GM18873 (cell line): ENCODE data around the gene FUS.
"Not testable (repeated sequence)": the region's sequence is repeated elsewhere in the genome, so short reads cannot be mapped to it uniquely, and the experiment has no call there.

Source experiments
- ATAC-seq: cut with Tn5 transposase; IDR thresholded peaks from one replicate; pipeline ENCODE4 v1.9.1; 2021; ENCODE audit warnings: mild to moderate bottlenecking, moderate library complexity, moderate number of reproducible peaks; ENCODE audit not compliant: unreplicated experiment, low FRiP score

Gene FUS

DNA sequence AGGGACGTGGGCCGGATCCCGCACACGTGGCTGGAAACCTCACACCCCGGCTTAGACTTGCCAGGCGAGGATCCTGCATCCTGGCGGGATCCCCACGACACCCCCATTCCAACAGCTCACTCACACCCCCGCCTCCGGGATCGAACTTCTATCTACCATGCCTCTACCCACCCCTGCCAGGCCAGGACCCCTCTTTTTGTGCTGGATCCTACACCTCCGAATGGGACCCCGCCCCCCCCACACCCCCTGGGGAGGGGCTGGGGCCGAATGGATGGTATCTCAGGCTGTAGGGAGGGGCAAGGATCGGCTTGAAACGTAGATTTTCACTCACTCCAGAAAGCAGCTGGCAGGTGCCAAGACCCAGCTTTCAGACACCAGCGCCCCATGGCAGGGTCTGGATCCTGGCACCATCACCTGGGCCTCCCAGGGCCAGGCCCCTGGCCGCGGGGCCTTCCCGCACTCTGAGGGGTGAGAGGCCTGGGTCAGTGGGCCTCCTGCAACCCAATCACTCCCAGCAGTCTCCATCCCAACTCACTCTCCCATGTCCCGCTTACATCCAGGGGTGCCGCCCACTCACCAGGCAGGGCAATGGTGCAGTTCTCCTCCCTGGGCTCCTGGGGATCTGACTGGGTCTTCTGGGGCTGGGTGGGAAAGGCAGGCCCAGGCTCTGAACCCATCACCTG is 36.8 kb upstream of the FUS start:
- ATAC-seq, result no peak

DNA sequence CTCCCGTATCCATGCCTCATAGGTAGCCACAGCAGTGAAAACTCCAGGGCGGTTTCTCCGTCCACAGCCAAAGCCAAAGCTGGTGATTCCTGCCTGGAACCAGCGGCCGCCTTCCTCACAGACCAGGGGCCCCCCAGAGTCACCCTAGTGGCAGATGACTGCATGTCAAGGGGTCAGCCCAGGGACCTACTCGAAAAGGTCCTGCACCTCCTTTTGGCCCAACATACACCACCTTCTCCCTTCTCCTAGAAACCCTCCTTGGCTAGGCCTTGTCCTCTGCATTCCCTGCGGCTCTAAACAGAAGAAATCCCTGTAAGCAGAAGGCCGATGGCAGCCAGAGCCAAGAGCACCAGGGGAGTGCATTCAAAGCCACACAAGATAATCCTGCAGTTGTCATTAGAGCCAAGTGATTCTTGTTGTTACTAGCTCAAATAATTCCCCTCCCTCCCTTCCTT is 36.2 kb upstream of the FUS start:
- ATAC-seq, result no peak

DNA sequence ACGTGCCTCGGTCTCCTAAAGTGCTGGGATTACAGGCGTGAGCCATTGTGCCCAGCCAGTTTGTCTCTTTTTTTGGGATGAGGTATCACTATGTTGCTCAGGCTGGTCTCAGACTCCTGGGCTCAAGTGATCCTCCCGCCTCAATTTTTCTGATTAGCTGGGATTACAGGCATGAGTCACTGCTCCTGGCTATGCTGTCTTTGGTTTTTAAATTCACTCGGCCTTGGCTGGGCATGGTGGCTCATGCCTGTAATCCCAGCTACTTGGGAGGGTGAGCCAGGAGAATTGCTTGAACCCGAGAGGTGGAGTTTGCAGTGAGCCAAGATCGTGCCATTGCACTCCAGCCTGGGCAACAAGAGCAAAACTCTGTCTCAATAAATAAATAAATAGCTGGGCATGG is 35.5 kb upstream of the FUS start:
- ATAC-seq, result not testable (repeated sequence)

DNA sequence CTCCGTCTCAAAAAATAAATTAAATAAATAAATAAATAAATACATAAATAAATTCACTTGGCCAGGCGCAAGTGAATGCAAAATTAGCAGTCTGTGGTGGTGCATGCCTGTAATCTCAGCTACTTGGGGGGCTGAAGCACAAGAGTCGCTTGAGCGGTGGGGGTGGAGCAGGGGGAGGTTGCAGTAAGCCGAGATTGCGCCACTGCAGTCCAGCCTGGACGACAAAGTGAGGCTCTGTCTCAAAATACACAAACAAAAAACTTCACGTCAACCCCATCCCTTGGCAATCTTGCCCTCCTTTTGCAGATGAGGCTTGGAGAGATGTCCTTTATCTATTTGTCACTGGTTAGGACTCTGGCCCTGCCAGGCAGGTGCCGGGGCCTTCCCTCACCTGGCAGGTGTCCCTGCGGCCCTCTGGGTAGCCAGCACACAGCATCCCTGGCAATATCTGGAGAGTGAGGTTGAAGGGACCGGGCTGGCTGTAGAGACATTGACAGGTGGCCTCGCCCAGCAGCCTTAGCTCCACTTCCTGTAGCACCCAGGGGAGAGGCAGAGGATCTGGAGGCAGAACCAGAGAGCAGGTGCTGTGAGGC is 34.4 kb upstream of the FUS start:
- ATAC-seq, result no peak

DNA sequence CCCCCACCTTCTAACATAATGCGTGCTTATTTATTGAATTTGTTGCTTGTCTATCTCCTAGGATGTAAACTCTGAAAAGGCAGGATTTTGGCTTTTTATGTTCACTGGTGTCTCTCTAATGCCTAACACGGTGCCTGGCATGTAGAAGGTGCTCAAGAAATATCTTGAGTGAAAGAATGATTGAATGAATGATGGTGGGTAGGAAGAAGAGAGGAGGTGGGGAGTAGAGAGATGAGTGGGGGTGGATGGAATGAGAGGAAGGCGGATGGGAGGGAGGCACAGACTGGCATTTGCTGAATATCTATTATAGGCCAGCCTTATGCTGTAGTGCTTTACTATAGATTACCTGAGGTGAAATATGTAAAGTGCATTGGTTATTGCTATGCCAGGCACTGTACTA is 32.4 kb upstream of the FUS start:
- ATAC-seq, result no peak

DNA sequence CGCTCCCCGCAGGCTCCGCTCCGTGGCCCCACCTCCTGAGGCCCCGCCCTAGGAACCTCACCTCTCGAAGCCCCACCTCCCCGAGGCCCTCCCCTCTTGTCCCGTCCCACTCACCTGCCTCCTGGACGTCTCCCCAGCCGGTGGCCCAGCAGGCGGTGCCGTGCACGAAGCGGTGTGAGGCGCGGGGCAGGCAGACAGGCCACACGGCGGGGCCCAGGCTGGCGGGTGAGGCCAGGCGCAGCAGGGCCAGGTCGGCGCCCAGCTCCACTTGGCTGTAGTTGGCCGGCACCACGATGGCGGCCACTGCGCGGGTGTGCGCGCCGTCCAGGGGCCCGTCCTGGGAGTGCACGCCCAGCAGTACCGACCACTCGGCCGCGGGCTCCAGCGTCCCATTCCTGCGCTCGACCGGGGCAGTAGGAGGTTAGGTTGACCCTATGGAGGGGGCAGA is 31.6 kb upstream of the FUS start:
- no peak for ATAC-seq

DNA sequence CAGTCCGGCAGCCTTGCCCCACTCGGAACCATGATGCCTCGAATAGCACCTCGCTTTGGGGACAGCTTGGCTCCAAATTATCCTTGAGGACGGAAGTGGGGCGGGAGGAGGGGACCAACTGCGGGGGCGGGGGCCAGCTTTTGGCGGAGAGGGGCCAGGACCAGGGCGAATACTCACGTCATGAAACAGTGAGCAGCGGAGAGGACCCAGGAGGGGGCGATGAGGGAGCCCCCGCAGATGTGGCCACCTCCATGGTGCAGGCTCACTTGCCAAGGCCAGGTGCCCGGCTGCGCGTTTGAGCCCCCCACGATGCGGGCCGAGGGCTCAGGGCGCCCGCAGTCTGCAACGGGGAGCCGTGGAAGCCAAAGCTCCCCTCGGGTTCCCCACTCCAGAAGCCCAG is 31.0 kb upstream of the FUS start:
- no peak for ATAC-seq

DNA sequence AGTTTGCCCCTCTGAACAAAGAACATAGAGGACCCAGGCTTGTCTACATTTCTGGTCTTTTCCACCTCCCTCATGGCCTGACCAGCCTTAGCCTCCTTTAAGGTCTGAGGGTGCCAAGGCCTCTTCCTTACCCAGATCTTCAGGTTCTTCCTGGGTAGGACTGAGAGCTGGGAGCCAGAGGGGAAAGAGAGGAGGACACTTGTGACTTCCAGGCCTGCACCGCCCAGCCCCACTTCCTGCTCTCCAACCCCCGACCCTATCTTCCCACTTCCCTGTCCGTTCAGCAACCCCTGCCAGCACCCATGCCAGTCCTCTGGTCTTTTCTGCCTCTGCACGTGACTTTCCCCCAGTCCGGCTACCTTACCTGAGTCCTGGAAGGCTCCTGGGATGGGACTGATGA is 30.6 kb upstream of the FUS start:
- no peak for ATAC-seq

DNA sequence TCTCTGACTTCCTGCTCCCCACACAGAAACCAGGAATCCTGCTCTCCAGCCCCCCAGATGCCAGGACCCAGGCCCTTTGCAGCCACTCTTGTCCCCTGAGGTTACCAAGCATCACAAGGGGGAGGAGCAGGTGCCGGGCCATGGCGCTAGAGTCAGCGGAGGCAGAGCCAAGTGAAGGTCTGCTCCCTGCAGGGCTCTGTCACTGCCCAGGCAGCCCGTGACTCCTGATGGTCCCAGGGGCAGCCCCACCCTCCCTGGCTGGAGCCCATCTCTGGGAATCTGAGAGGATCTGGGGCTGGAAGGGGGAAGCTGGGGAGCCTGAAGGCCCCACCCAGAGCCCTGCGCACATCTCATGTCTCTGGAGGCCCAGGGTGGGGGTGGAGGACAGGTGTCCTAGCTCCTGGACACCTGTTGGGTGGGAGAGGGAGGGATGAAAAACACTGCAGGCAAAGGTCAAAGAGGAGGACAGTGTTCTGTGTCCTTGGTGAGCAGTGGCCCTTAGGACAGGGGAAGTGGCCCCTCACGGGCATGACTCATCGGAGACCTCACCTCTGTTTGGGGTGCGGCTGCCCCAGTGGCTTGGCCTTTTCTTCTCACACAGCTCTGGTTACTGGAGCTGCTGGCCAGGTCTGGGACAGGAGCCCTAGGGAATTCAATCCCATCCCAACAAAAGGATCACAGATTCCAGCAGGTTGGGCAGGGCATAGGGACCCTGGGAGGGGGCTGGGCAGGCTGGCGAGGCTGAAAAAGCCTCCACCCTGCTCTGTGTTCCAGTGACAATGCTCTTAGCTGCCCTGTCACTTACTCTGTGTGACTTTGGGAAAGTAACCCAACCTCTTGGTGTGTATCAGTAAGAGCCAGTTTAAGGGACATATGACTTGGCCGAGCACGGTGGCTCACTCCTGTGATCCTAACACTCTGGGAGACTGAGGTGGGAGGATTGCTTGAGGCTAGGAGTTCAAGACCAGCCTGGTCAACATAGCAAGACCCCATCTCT is 29.7 kb upstream of the FUS start, which contains the start of gene PRSS36:
Gene PRSS36, minus strand, starts transcription at position 173 of the 997 bp plus-strand sequence. Its CDS starts 31 bp downstream, at position 142.
- ATAC-seq, result no peak

DNA sequence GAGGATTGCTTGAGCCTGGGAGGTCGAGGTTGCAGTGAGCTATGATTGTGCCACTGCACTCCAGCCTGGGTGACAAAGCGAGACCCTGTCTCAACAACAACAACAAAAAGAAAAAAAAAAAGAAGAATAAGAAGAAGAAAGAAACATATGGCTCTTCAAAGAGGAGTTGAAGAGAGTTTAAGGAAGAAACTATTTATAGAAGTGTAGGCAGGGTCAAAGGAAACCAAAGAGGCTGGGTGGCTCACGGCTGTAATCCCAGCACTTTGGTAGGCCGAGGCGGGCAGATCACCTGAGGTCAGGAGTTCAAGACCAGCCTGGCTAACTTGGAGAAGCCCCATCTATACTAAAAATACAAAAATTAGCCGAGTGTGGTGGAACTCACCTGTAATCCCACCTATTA is 29.0 kb upstream of the FUS start:
- ATAC-seq, result not testable (repeated sequence)

DNA sequence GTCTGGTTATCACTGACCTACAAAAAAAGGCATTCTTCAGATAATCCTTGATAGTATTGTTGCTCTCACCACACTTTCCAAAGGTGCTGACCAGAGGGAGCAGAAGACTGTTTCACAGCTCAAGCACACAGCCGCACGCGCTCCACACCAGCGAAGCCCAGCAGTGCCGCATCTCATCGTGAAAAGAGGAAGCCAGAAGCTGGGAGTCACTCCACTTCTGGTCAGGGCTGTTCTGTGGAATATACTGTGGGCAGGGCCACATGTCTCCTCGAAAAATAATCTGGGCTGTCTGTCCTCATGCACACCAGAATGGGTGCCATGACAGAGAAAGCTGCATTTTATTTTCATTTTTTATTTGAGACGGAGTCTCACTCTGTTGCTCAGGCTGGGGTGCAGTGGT is 22.8 kb upstream of the FUS start:
- ATAC-seq, result no peak

DNA sequence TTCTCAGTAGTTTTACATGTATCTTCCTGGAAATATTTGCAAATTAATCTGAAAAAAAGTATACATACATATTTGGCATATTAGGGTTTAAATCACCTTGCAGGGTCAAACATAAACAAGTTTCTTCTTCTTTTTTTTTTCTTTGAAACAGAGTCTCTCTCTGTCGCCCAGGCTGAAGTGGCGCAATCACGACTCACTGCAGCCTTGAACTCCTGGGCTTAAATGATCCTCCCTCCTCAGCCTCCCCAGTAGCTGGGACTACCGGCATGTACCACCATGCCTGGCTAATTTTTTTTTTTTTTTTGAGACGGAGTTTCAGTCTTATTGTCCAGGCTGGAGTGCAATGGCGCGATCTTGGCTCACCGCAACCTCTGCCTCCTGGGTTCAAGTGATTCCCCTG is 12.6 kb upstream of the FUS start:
- no peak for ATAC-seq

DNA sequence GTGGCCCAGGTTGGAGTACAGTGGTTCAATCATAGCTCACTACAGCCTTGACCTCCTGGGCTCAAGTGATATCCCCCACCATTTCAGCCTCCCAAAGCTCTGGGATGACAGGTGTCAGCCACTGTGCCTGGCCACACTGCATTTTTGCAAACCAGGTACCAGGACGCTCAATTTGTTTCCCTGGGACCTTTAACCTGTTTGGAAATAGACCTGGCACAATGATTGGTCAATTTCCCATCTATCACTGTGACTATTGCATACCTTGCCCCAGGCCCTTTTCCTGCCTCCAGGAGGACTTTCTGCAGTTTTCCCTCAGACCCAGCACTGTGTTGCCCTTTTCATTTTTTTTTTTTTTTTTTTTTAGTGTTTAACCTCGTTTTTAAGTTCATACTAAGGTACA is 11.1 kb upstream of the FUS start:
- no peak for ATAC-seq

DNA sequence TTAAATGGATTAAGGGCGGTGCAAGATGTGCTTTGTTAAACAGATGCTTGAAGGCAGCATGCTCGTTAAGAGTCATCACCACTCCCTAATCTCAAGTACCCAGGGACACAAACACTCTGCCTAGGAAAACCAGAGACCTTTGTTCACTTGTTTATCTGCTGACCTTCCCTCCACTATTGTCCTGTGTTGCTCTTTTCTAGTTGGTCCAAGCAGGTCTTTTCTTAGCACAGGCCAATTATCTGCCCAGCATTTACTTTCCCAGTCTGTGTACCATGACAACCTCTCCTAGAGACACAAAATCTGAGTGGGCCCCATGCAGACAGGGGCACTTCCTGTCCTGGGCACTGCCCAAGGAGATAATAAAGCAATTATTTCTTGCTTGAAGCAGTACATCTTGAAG is 9.9 kb upstream of the FUS start:
- ATAC-seq, result not testable (repeated sequence)

DNA sequence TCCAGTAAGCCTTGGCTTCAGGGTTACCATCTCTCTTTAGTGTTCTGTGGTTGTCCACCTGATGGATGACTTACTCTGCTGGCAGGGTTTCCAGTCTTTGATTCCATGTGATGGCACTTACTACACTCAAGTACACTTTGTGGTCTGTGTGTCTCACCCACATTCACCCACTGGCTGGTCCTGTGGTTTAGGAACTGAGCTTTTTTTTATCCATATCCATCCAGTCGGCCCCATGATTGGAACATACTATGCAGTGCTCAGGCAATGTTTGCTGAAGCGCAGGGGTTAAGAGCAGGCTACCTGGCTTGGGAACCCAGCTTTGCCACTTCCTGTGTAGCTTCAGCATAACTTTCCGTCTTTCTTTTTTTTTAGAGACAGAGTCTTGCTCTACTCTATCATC is 2.8 kb upstream of the FUS start:
- ATAC-seq, result no peak

DNA sequence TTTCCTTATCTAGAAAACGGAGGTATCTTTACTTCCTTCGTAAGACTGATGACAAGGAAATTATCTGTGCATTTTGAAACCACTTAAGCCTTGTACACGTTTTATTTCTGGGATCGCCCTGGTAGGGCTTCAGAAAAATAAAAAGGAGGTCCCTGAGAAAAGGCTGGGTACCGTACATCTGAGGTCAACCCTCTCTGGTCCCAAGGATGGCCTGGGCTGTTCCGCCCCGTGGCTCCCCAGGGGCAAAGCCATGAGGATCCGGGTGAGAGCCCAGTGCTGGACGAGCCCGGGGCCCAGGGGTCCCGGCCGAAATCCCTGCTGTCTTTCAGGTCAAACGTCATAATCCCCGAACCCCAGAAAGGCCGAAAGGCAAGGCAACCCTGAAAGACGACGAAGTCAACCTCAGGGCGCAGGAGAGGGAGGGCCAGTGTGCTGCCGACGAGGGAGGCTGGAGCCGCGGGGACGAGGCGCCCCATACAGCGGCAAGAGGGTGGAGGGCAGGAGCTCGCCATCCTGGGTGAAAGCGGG is 656 bp upstream of the FUS start:
- no peak for ATAC-seq

DNA sequence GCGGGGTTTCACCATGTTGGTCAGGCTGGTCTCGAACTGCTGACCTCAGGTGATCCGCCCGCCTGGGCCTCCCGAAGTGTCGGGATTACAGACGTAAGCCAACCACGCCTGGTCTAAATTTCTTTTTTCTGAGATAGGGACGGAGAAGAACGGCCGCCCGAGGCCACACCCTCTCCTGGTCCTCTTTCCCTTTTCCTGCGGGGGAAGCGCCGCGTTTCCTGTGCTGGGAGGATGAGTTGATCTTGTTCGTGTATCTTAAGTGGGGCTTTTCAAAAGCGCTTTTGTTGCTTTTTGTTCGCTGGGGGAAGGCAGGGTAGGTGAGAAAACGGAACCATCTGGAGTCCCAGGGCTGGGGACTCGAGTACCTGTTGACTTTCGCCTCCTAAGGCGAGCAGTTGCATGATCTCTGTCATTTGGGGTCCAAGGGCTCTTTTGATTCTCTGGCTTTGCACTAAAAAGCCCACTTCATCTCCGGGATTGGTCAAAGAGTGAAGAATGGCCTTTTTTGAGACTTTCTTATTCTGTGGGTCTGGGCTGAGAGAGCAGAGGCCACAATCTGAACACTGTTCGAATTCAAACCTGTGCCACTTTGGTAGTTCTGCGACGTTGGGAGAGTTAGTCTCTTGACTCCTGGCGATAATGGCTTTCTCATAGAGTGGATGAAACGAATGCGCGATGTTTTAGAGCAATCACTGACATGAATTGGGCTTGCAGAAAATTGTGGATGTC is 1.3 kb downstream of the FUS start:
- ATAC-seq, result no peak

DNA sequence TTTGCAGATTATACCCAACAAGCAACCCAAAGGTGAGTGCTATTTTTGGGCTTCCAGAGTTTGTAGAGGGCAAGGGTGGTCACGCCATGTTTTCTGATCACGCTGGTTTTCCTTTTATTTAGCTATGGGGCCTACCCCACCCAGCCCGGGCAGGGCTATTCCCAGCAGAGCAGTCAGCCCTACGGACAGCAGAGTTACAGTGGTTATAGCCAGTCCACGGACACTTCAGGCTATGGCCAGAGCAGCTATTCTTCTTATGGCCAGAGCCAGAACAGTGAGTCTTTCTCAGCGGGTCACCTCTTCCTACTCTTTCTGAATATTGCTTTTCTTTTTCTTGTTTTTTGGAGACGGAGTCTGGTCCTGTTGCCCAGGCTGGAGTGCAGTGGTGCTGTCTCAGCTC is 2.5 kb downstream of the FUS start:
- ATAC-seq, result no peak

DNA sequence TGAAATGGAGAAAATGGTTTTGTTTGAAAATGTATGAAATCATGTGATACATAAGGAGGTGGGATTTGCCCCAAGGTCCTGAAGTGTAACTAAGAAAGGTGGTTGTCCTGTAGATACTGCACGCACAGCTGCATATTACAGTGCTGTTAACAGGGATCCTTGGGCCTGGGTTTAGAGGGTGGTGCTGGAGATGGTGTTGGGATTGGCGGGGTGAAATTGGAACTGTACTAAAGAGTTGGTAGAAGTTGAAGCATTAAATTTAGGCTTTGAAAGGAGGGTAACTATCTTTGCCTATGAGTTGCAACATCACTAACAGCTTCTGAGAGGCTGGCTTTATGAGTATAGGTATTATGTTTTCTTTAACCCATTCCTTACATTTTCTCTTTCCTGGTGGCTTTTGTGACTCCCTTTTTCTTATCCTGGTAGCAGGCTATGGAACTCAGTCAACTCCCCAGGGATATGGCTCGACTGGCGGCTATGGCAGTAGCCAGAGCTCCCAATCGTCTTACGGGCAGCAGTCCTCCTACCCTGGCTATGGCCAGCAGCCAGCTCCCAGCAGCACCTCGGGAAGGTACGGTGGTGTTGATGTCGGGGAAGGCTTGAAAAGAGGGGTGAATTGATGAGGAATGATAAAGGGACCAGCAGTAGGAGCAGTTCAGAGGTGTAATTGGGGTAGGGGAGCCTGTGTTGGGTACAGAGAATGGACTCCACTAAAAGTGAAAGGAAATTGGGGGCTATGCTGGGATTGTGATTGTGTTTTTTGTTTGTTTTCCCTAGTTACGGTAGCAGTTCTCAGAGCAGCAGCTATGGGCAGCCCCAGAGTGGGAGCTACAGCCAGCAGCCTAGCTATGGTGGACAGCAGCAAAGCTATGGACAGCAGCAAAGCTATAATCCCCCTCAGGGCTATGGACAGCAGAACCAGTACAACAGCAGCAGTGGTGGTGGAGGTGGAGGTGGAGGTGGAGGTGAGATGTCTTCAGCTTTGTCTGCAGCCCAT is 3.8 kb downstream of the FUS start:
- no peak for ATAC-seq
